IMR-90 (cell line): ENCODE results near the gene IL18RAP. TPM values are rescaled to one million over a fixed set of nuclear protein-coding genes. Genes with fewer than 3 reads are reported as not detected.

Experiments used
- ATAC-seq: fragments of 200-7000 bp; cut with Tn5 transposase; 2 replicates; pipeline ENCODE4 v1.9.1; 2020; ENCODE audit warnings: low read depth, mild to moderate bottlenecking, moderate library complexity
- BruUV-seq: library from RNA; stranded (reverse); fragments of 400-500 nt; replicated peaks from 2 replicates; lab custom pipeline; 2021; lab: Mats Ljungman, UMichigan
- CTCF ChIA-PET: fragments of 300-600 bp; formaldehyde crosslinking; extraction: SDS; loops from one replicate; lab custom pipeline; 2021; ENCODE audit warnings: antibody characterized with exemption; lab: Yijun Ruan, JAX
- POLR2A ChIA-PET: fragments of 300-600 bp; sonication (Branson Sonifier 250); formaldehyde crosslinking; loops from one replicate; lab custom pipeline; 2022; ENCODE audit warnings: antibody characterized with exemption; ENCODE audit not compliant: unreplicated experiment; lab: Charles Lee
- DNase-seq: peaks from one replicate; pipeline ENCODE4 v3.0.0; 2013
- H2AFZ ChIP-seq: replicated peaks from 2 replicates; pipeline ENCODE3; 2013; ENCODE audit warnings: low read length, mild to moderate bottlenecking; ENCODE audit not compliant: poor library complexity
- H2AK5ac ChIP-seq: 2 replicates; pipeline ENCODE4 v1.6.1; 2013; ENCODE audit warnings: low read depth, low read length, inconsistent platforms
- H2AK9ac ChIP-seq: replicated peaks from 2 replicates; pipeline ENCODE3; 2013; ENCODE audit warnings: mild to moderate bottlenecking, low read depth, low read length, moderate library complexity; ENCODE audit not compliant: poor library complexity
- H2BK120ac ChIP-seq: 2 replicates; pipeline ENCODE4 v1.6.1; 2013; ENCODE audit warnings: low read depth, low read length, inconsistent platforms
- H2BK15ac ChIP-seq: 3 replicates; pipeline ENCODE4 v1.6.1; 2013; ENCODE audit warnings: low read depth, low read length, inconsistent platforms
- H2BK20ac ChIP-seq: 2 replicates; pipeline ENCODE4 v1.6.1; 2013; ENCODE audit warnings: low read depth, mild to moderate bottlenecking, inconsistent platforms, low read length, moderate library complexity
- H2BK5ac ChIP-seq: 2 replicates; pipeline ENCODE4 v1.6.1; 2013; ENCODE audit warnings: mild to moderate bottlenecking, low read depth, low read length, inconsistent platforms; ENCODE audit not compliant: poor library complexity, severe bottlenecking
- H3K14ac ChIP-seq: replicated peaks from 2 replicates; pipeline ENCODE4 v1.6.1; 2013; ENCODE audit warnings: low read depth, low read length, inconsistent platforms
- H3K18ac ChIP-seq: 2 replicates; pipeline ENCODE4 v1.6.1; 2013; ENCODE audit warnings: low read depth, low read length, control low read depth
- H3K23ac ChIP-seq: 2 replicates; pipeline ENCODE4 v1.6.1; 2013; ENCODE audit warnings: low read depth, low read length, inconsistent platforms
- H3K27ac ChIP-seq: 2 replicates; pipeline ENCODE4 v1.5.1; 2013; ENCODE audit warnings: mild to moderate bottlenecking, control low read depth, low read length; ENCODE audit not compliant: insufficient read depth
- H3K27me3 ChIP-seq: 2 replicates; pipeline ENCODE4 v1.6.1; 2013; ENCODE audit warnings: low read length; ENCODE audit not compliant: control insufficient read depth, insufficient read depth
- H3K36me3 ChIP-seq: 2 replicates; pipeline ENCODE4 v1.6.1; 2013; ENCODE audit warnings: low read length, mixed read lengths; ENCODE audit not compliant: control insufficient read depth, insufficient read depth
- H3K4ac ChIP-seq: 2 replicates; pipeline ENCODE4 v1.6.1; 2013; ENCODE audit warnings: low read depth, low read length, inconsistent platforms
- H3K4me1 ChIP-seq: 2 replicates; pipeline ENCODE4 v1.6.1; 2013; ENCODE audit warnings: low read length, mixed read lengths; ENCODE audit not compliant: control insufficient read depth, insufficient read depth
- H3K4me2 ChIP-seq: 2 replicates; pipeline ENCODE4 v1.6.1; 2013; ENCODE audit warnings: low read depth, mild to moderate bottlenecking, control low read depth, low read length, moderate library complexity
- H3K4me3 ChIP-seq: 2 replicates; pipeline ENCODE4 v1.5.1; 2013; ENCODE audit warnings: low read depth, mild to moderate bottlenecking, control low read depth, low read length, moderate library complexity; ENCODE audit not compliant: insufficient read depth
- H3K56ac ChIP-seq: 2 replicates; pipeline ENCODE4 v1.6.1; 2013; ENCODE audit warnings: low read length, inconsistent platforms; ENCODE audit not compliant: insufficient read depth; ENCODE audit errors: extremely low read depth
- H3K79me1 ChIP-seq, 2 experiments: 2 replicates each; pipeline ENCODE4 v1.6.1; 2013; ENCODE audit warnings: low read length in 2 of 2, inconsistent platforms in 1 of 2, low read depth in 1 of 2
- H3K9ac ChIP-seq: 2 replicates; pipeline ENCODE4 v1.6.1; 2013; ENCODE audit warnings: low read depth, low read length, control low read depth
- H3K9me1 ChIP-seq: 2 replicates; pipeline ENCODE4 v1.6.1; 2013; ENCODE audit warnings: low read length, inconsistent platforms; ENCODE audit not compliant: insufficient read depth
- H3K9me3 ChIP-seq: 2 replicates; pipeline ENCODE4 v1.6.1; 2013; ENCODE audit warnings: low read length; ENCODE audit not compliant: control insufficient read depth, insufficient read depth
- H4K20me1 ChIP-seq: 2 replicates; pipeline ENCODE4 v1.6.1; 2013; ENCODE audit warnings: low read length, inconsistent platforms; ENCODE audit not compliant: insufficient read depth
- H4K5ac ChIP-seq: 2 replicates; pipeline ENCODE4 v1.6.1; 2013; ENCODE audit warnings: mild to moderate bottlenecking, low read depth, low read length, control low read depth
- H4K8ac ChIP-seq, 2 experiments: 2 replicates each; pipeline ENCODE4 v1.6.1; 2013; ENCODE audit warnings: low read depth in 2 of 2, low read length in 2 of 2, control low read depth in 1 of 2, inconsistent platforms in 1 of 2
- H4K91ac ChIP-seq: 2 replicates; pipeline ENCODE4 v1.6.1; 2013; ENCODE audit warnings: low read depth, low read length, inconsistent platforms; ENCODE audit not compliant: insufficient read depth
- BHLHE40 ChIP-seq: fragments of 150-350 bp; IDR thresholded peaks from 2 replicates; pipeline ENCODE4 v1.6.1; 2016; ENCODE audit warnings: mild to moderate bottlenecking, low read depth, low read length
- CEBPB ChIP-seq: IDR thresholded peaks from 2 replicates; pipeline ENCODE4 v1.6.1; 2012; ENCODE audit warnings: low read depth, low read length, improper control_type of control experiment
- CHD1 ChIP-seq: IDR thresholded peaks from 2 replicates; pipeline ENCODE4 v1.6.1; 2012; ENCODE audit warnings: low read depth, low read length, improper control_type of control experiment
- CTCF ChIP-seq: conservative IDR thresholded peaks from 2 replicates; pipeline ENCODE4 v1.5.1; 2012; ENCODE audit warnings: mild to moderate bottlenecking, low read depth, low read length, improper control_type of control experiment
- ELK1 ChIP-seq: fragments of 150-350 bp; IDR thresholded peaks from 2 replicates; pipeline ENCODE4 v1.6.1; 2016; ENCODE audit warnings: low read depth, mild to moderate bottlenecking, low read length, moderate library complexity, borderline replicate concordance
- FOS ChIP-seq: fragments of 150-350 bp; IDR thresholded peaks from 2 replicates; pipeline ENCODE4 v1.6.1; 2016; ENCODE audit warnings: low read depth, low read length
- MAFK ChIP-seq: IDR thresholded peaks from 2 replicates; pipeline ENCODE4 v1.6.1; 2012; ENCODE audit warnings: low read depth, low read length, improper control_type of control experiment
- MAZ ChIP-seq: IDR thresholded peaks from 2 replicates; pipeline ENCODE4 v1.6.1; 2012; ENCODE audit warnings: low read depth, mild to moderate bottlenecking, low read length, improper control_type of control experiment, moderate library complexity, borderline replicate concordance
- MXI1 ChIP-seq: IDR thresholded peaks from 2 replicates; pipeline ENCODE4 v1.6.1; 2012; ENCODE audit warnings: low read depth, mild to moderate bottlenecking, low read length, moderate library complexity, borderline replicate concordance
- NFE2L2 ChIP-seq: fragments of 150-350 bp; IDR thresholded peaks from 2 replicates; pipeline ENCODE4 v1.6.1; 2016; ENCODE audit warnings: low read depth, mild to moderate bottlenecking, low read length
- POLR2A ChIP-seq: IDR thresholded peaks from 2 replicates; pipeline ENCODE4 v1.6.1; 2012; ENCODE audit warnings: mild to moderate bottlenecking, low read depth, low read length
- RAD21 ChIP-seq: IDR thresholded peaks from 2 replicates; pipeline ENCODE4 v1.6.1; 2012; ENCODE audit warnings: low read length, improper control_type of control experiment
- RCOR1 ChIP-seq: IDR thresholded peaks from 2 replicates; pipeline ENCODE4 v1.6.1; 2012; ENCODE audit warnings: mild to moderate bottlenecking, low read length, improper control_type of control experiment; ENCODE audit not compliant: insufficient replicate concordance
- RFX5 ChIP-seq: IDR thresholded peaks from 2 replicates; pipeline ENCODE4 v1.8.0; 2012; ENCODE audit warnings: low read depth, mild to moderate bottlenecking, low read length, moderate library complexity
- SMC3 ChIP-seq: fragments of 150-350 bp; IDR thresholded peaks from 2 replicates; pipeline ENCODE4 v1.6.1; 2016; ENCODE audit warnings: low read depth, mild to moderate bottlenecking, antibody characterized with exemption, low read length, moderate library complexity
- USF2 ChIP-seq: fragments of 150-350 bp; IDR thresholded peaks from 2 replicates; pipeline ENCODE4 v1.6.1; 2017; ENCODE audit warnings: mild to moderate bottlenecking, antibody characterized with exemption, low read length, low read depth
- WGBS, 2 experiments: methylation state at CpG; one replicate each; pipeline versions ENCODE4 v1.1.5 to v1.1.7; 2013; ENCODE audit warnings: missing lambda C conversion rate in 2 of 2; ENCODE audit not compliant: insufficient read length in 1 of 2; ENCODE audit errors: extremely low coverage in 2 of 2; 5-methylcytosine and 5-hydroxymethylcytosine counted together
- dilution Hi-C: fragments of 300-500 bp; cut with HindIII; formaldehyde crosslinking; loops from one replicate; pipeline ENCODE4 v1.14.3; 2018; ENCODE audit warnings: low sequenced_read_pairs; ENCODE audit not compliant: unreplicated experiment
- in situ Hi-C: fragments of 300-500 bp; cut with MboI; formaldehyde crosslinking; loops from 3 replicates; pipeline ENCODE4 v1.14.3; 2019; ENCODE audit warnings: low sequenced_read_pairs, inconsistent platforms, mixed read lengths
- intact Hi-C: fragments of 100-400 bp; cut with micrococcal nuclease; formaldehyde crosslinking; loops from 2 replicates; pipeline ENCODE4 v1.10.0; 2022
- polyA plus RNA-seq, 3 experiments: library from polyadenylated mRNA; depleted of rRNA; stranded (reverse); fragments of >200 nt; gene quantifications; 2 replicates each; pipeline ENCODE4 v1.2.3, GENCODE V29; 2012; ENCODE audit warnings: low replicate concordance in 1 of 3
- total RNA-seq: library from RNA; depleted of rRNA; stranded (reverse); fragments of >200 nt; gene quantifications from 2 replicates; pipeline ENCODE4 v1.2.3, GENCODE V29; 2012

Gene IL18RAP
- total and polyA plus RNA-seq, 2 of the 4 experiments (the other 2 are of a cell fraction) = not detected

GRCh38 chr2:102396012-102396411 lies 26.9 kb upstream of the IL18RAP start:
- no peaks in the 10 kb centered on the region for H3K9me3 ChIP-seq
- no peaks in the 10 kb centered on the region for H3K79me1 ChIP-seq
- no TSS peak for BruUV-seq
- no peaks in the 10 kb centered on the region for H4K20me1 ChIP-seq
- no peak overlapping the region for H2AFZ ChIP-seq
- no peak overlapping the region for H2BK15ac ChIP-seq
- no peak overlapping the region for H4K8ac ChIP-seq
- H3K4me2 ChIP-seq = no peak overlapping the region
- H3K4me3 ChIP-seq = no peak overlapping the region
- H3K27ac ChIP-seq = no peak overlapping the region
- H3K9me1 ChIP-seq = no peaks in the 10 kb centered on the region
- dilution Hi-C loops = no loop called here
- H3K4ac ChIP-seq = no peak overlapping the region
- ChIA-PET CTCF (no interaction called here), POLR2A (no interaction called here)
- intact Hi-C loops = no loop called here
- in situ Hi-C loops = no loop called here
- no peak overlapping the region for H2AK9ac ChIP-seq
- DNase-seq = no peak
- no peak for TF ChIP-seq MAFK
- no peak for TF ChIP-seq USF2
- no peak for TF ChIP-seq RCOR1
- TF ChIP-seq RFX5 = no peak
- no peak for TF ChIP-seq ELK1
- TF ChIP-seq FOS = no peak
- TF ChIP-seq MXI1 = no peak
- no peak for TF ChIP-seq MAZ
- no peak for TF ChIP-seq BHLHE40
- no peak for TF ChIP-seq NFE2L2
- TF ChIP-seq CHD1 = no peak
- no peak for TF ChIP-seq CEBPB
- TF ChIP-seq POLR2A = no peak
- TF ChIP-seq RAD21 = no peak
- TF ChIP-seq SMC3 = no peak
- no peak for TF ChIP-seq CTCF
- H3K56ac ChIP-seq = no peak overlapping the region
- no CpG with 5 or more reads among the region's 2 CpGs for WGBS, 2 experiments
- no peak overlapping the region for H3K14ac ChIP-seq
- H3K18ac ChIP-seq = no peak overlapping the region
- H2AK5ac ChIP-seq = no peak overlapping the region
- H3K23ac ChIP-seq = no peak overlapping the region
- no peaks in the 10 kb centered on the region for H3K36me3 ChIP-seq
- no peak overlapping the region for H3K9ac ChIP-seq
- no peak overlapping the region for H2BK120ac ChIP-seq
- no peaks in the 10 kb centered on the region for H3K4me1 ChIP-seq
- H4K91ac ChIP-seq = no peak overlapping the region
- no peak for ATAC-seq
- H2BK5ac ChIP-seq = no peak overlapping the region
- no peak overlapping the region for H2BK20ac ChIP-seq
- no peaks in the 10 kb centered on the region; the same call in 1 of the 2 replicates for H3K27me3 ChIP-seq
- H4K5ac ChIP-seq = no peak overlapping the region
